OCI-LY3 (cell line): ENCODE data around the gene ZNF467.

ENCODE experiments used
- H2AFZ ChIP-seq: fragments of 200-600, 300-600 bp; shearing (Covaris generic); 2 replicates; pipeline ENCODE4 v1.6.0; 2014; ENCODE audit warnings: antibody characterized with exemption, low read depth, low read length
- H3K27ac ChIP-seq: fragments of 200-600, 300-600 bp; sonication (generic); 2 replicates; pipeline ENCODE4 v1.5.1; 2014; ENCODE audit warnings: mild to moderate bottlenecking, low read length, moderate library complexity, mixed read lengths
- H3K27me3 ChIP-seq: fragments of 200-600, 300-600 bp; sonication (generic); 2 replicates; pipeline ENCODE4 v1.6.1; 2014; ENCODE audit warnings: low read depth, low read length, mixed read lengths
- H3K36me3 ChIP-seq: fragments of 200-600, 300-600 bp; sonication (generic); replicated peaks from 2 replicates; pipeline ENCODE3; 2014; ENCODE audit warnings: low read depth, low read length, mixed read lengths
- H3K4me1 ChIP-seq: fragments of 300-600, 200-600 bp; sonication (generic); 2 replicates; pipeline ENCODE4 v1.6.1; 2014; ENCODE audit warnings: low read length, mixed read lengths
- H3K4me2 ChIP-seq: fragments of 200-600, 300-600 bp; sonication (generic); 2 replicates; pipeline ENCODE4 v1.6.1; 2014; ENCODE audit warnings: low read length, mixed read lengths
- H3K4me3 ChIP-seq: fragments of 300-600, 200-600 bp; sonication (generic); 2 replicates; pipeline ENCODE4 v1.5.1; 2014; ENCODE audit warnings: antibody characterized with exemption, mild to moderate bottlenecking, low read length, moderate library complexity
- H3K79me2 ChIP-seq: fragments of 300-600, 200-600 bp; shearing (Covaris generic); 2 replicates; pipeline ENCODE4 v1.6.1; 2014; ENCODE audit warnings: mild to moderate bottlenecking, low read length, mixed read lengths
- H3K9ac ChIP-seq: fragments of 300-600, 200-600 bp; shearing (Covaris generic); 2 replicates; pipeline ENCODE4 v1.6.0; 2014; ENCODE audit warnings: mild to moderate bottlenecking, low read length, moderate library complexity
- H3K9me3 ChIP-seq: fragments of 200-600, 300-600 bp; shearing (Covaris generic); 2 replicates; pipeline ENCODE4 v1.6.1; 2014; ENCODE audit warnings: low read length, mixed read lengths; ENCODE audit not compliant: insufficient read depth
- H4K20me1 ChIP-seq: fragments of 200-600, 300-600 bp; sonication (generic); 2 replicates; pipeline ENCODE4 v1.6.1; 2016; ENCODE audit warnings: low read length, mixed read lengths; ENCODE audit not compliant: insufficient read depth
- EZH2phosphoT487 ChIP-seq: fragments of 200-600 bp; shearing (Covaris generic); IDR thresholded peaks from 2 replicates; pipeline ENCODE4 v1.6.1; 2018; ENCODE audit warnings: antibody characterized with exemption, mixed run types, low read depth
- TF ChIP-seq, protein P1 (sequence below): fragments of 200-600, 300-600 bp; sonication (generic); IDR thresholded peaks from 2 replicates; pipeline ENCODE4 v1.5.1; 2014; ENCODE audit warnings: antibody characterized with exemption, low read length, low read depth

ZNF467 gene

DNA sequence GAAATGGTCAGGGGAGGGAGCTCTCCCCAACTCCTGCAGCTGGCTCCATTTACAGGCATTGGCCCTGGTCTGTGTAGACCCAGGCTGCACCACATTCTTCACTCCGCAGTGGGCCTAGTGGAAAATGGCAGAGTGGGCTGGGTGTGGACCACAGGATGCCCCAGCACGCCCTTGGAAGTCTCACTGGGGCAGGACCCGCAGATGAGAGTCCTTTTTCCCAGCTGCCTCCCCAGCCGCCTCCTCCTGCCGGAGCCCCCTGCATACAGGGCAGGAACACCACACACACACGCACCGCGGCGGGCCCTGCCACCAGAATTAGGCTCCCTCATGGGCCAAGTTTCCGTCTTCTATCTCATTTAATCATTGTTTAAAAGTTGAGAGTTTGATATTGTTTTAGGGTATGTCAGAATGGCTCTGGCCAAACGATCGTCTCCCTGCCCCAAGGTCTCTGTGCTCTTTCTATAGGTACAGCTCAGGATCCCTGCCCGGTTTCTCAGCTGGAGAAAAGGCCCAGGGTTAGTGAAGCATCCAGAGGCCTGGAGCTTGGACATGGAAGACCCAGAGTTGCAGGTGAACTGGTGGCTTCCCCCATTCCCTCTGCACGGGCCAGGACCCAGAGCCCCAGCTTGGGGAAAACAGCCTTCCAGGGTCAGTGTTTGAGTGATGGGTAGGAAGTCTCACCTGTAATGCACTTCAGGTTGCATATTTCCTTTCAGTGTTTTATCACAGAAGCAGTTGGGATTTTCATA is 42.0 kb downstream of the ZNF467 start:
- H3K4me1 ChIP-seq, result no peaks in the 10 kb centered on the region
- no peaks in the 10 kb centered on the region for H3K79me2 ChIP-seq
- H3K9ac ChIP-seq, result no peak overlapping the region
- no peak overlapping the region for H2AFZ ChIP-seq
- no peaks in the 10 kb centered on the region for H3K27me3 ChIP-seq
- TF ChIP-seq, protein P1, sequence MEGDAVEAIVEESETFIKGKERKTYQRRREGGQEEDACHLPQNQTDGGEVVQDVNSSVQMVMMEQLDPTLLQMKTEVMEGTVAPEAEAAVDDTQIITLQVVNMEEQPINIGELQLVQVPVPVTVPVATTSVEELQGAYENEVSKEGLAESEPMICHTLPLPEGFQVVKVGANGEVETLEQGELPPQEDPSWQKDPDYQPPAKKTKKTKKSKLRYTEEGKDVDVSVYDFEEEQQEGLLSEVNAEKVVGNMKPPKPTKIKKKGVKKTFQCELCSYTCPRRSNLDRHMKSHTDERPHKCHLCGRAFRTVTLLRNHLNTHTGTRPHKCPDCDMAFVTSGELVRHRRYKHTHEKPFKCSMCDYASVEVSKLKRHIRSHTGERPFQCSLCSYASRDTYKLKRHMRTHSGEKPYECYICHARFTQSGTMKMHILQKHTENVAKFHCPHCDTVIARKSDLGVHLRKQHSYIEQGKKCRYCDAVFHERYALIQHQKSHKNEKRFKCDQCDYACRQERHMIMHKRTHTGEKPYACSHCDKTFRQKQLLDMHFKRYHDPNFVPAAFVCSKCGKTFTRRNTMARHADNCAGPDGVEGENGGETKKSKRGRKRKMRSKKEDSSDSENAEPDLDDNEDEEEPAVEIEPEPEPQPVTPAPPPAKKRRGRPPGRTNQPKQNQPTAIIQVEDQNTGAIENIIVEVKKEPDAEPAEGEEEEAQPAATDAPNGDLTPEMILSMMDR, result no peak
- no peak for TF ChIP-seq EZH2phosphoT487
- H3K9me3 ChIP-seq, result no peaks in the 10 kb centered on the region
- H3K4me3 ChIP-seq, result no peak overlapping the region
- no peak overlapping the region for H3K27ac ChIP-seq
- H4K20me1 ChIP-seq, result no peaks in the 10 kb centered on the region
- H3K4me2 ChIP-seq, result no peak overlapping the region
- H3K36me3 ChIP-seq, result no peaks in the 10 kb centered on the region

DNA sequence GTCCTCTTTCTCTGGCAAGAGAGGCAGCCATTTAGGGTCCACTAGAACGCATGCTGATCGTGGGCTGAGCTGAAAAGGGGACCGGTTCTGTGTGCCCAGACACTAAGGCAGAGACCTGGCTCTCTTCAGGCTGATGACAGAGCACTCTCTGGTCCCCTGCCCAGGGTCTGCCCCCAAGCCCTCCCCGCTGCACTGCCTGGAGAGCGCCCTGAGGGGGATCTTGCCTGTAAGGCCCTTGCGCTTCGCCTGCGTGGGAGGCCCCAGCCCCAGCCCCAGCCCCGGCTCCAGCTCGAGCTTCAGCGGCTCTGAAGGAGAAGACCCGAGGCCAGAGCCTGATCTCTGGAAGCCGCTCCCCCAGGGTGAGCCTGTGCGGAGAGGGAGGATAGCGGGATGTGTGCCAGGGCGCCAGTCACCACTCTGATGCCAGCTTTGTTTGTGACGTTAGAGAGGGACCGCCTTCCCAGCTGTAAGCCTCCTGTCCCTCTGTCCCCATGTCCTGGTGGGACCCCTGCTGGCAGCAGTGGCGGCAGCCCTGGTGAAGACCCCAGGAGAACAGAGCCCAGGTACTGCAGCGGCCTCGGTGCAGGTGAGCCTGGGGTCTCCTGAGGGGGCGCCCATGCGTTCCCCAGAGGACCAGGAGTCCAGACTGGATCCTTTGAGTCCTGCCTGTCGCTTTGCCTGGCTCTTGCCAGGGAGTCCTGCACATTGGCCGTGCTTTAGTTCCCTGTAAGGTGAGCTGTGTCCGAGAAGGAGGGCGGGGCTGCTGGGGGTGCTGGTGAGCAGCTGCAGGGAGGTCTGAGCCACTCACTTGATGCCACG is 43.2 kb downstream of the ZNF467 start:
- Histone ChIP-seq H3K27ac (no peak overlapping the region), H4K20me1 (no peaks in the 10 kb centered on the region), H3K9me3 (no peaks in the 10 kb centered on the region), H3K4me2 (no peak overlapping the region), H2AFZ (no peak overlapping the region), H3K27me3 (no peaks in the 10 kb centered on the region), H3K4me1 (peaks cover 3% of the 10 kb centered on the region; the same call in 1 of the 2 replicates), H3K36me3 (peaks cover 2% of the 10 kb centered on the region), H3K4me3 (no peak overlapping the region), H3K79me2 (no peaks in the 10 kb centered on the region), H3K9ac (no peak overlapping the region)
- TF ChIP-seq, protein P1, result no peak; the same call in 1 of the 2 replicates
- TF ChIP-seq EZH2phosphoT487, result no peak

DNA sequence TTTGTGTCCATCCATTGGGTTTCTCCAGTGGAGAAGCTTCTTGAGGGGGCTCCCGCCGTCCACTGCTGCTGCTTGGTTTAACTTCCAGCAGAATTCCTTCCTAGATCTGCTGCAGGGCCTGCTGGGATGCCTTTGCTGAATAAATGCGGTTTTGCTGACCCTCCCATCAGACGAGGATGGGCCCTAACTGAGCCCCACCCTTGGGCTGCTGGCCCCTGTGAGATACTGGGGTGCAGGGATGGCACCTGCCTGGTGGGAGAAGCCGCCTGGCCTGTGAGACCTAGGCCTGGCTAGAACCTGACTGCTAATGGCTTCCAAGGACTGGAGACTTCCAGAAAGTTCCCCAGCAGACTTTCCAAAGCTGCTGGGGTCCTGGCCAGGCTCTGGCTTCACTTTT is 43.8 kb downstream of the ZNF467 start:
- no peak overlapping the region for H3K4me3 ChIP-seq
- H3K9ac ChIP-seq, result no peak overlapping the region

More for the DNA sequence above, 43.8 kb downstream of the ZNF467 start:
- Histone ChIP-seq H3K4me2 (no peak overlapping the region), H3K36me3 (peaks cover 2% of the 10 kb centered on the region), H2AFZ (no peak overlapping the region), H3K9me3 (no peaks in the 10 kb centered on the region), H3K27me3 (no peaks in the 10 kb centered on the region), H3K4me1 (peaks cover 5% of the 10 kb centered on the region; the same call in 1 of the 2 replicates), H3K27ac (no peak overlapping the region), H3K79me2 (no peaks in the 10 kb centered on the region), H4K20me1 (no peaks in the 10 kb centered on the region)
- TF ChIP-seq EZH2phosphoT487, result no peak
- TF ChIP-seq, protein P1, result no peak
